HG03139 (cell line): ENCODE data around the gene DHX29.

Experiments used
- ATAC-seq: cut with Tn5 transposase; IDR thresholded peaks from one replicate; pipeline ENCODE4 v1.9.1; 2021; ENCODE audit not compliant: unreplicated experiment

DHX29 gene

GRCh38 chr5:55313870-55314617 is 6.5 kb upstream of the DHX29 start:
- ATAC-seq = no peak

GRCh38 chr5:55308254-55308836 is 851 bp upstream of the DHX29 start:
- peak; percentile 10 for ATAC-seq

GRCh38 chr5:55306641-55307382 is 682 bp downstream of the DHX29 start:
- ATAC-seq = no peak

GRCh38 chr5:55305345-55305744 is 2.1 kb downstream of the DHX29 start:
- no peak for ATAC-seq

- ATAC-seq = no peak
These were observed 2.9 kb downstream of the DHX29 start for GRCh38 chr5:55304584-55304983.

- no peak for ATAC-seq
These were observed 4.2 kb downstream of the DHX29 start for GRCh38 chr5:55303238-55303690.

- no peak for ATAC-seq
These were observed 6.6 kb downstream of the DHX29 start for GRCh38 chr5:55300890-55301289.

- ATAC-seq = no peak
These were observed 12.6 kb downstream of the DHX29 start for GRCh38 chr5:55294935-55295334.

- ATAC-seq = no peak
These were observed 16.5 kb downstream of the DHX29 start for GRCh38 chr5:55290991-55291390.

- ATAC-seq = no peak
These were observed 17.7 kb downstream of the DHX29 start for GRCh38 chr5:55289808-55290207.

- ATAC-seq = no peak
These were observed 21.0 kb downstream of the DHX29 start for GRCh38 chr5:55286411-55286933.

- ATAC-seq = no peak
These were observed 28.7 kb downstream of the DHX29 start for GRCh38 chr5:55278778-55279177.

GRCh38 chr5:55276771-55277170 is 30.7 kb downstream of the DHX29 start:
- no peak for ATAC-seq

- ATAC-seq = no peak
These were observed 49.2 kb downstream of the DHX29 start for GRCh38 chr5:55258339-55258738.

GRCh38 chr5:55254802-55255201 is 52.7 kb downstream of the DHX29 start:
- no peak for ATAC-seq

- ATAC-seq = no peak
These were observed 57.4 kb downstream of the DHX29 start for GRCh38 chr5:55250064-55250463.

GRCh38 chr5:55241746-55242145 is 65.7 kb downstream of the DHX29 start:
- no peak for ATAC-seq

- ATAC-seq = no peak
These were observed 70.7 kb downstream of the DHX29 start for GRCh38 chr5:55236800-55237199.

- ATAC-seq = no peak
These were observed 73.3 kb downstream of the DHX29 start for GRCh38 chr5:55234121-55234700.

GRCh38 chr5:55232985-55233928 is 74.2 kb downstream of the DHX29 start, which contains the start of gene CCNO:
CCNO (minus strand) TSS chr5:55233608; CDS start chr5:55233523, 85 bp downstream.
- no peak for ATAC-seq
